IPS DF 19.7 (cell line): ENCODE data around the gene CACNB4.
"Not testable (repeated sequence)": the region's sequence is repeated elsewhere in the genome, so short reads cannot be mapped to it uniquely, and the experiment has no call there.

Experiments used
- DNase-seq: peaks from one replicate; pipeline ENCODE4 v3.0.0-alpha.2; 2013; ENCODE audit warnings: low read depth, low spot score

The CACNB4 gene

GRCh38 chr2:152098496-152099366 lies at the start of gene CACNB4:
CACNB4 (minus strand) TSS chr2:152099044.
- no peak for DNase-seq

- DNase-seq, result no peak
Observed at GRCh38 chr2:152134488-152135280, 35.8 kb upstream of the CACNB4 start.

GRCh38 chr2:152132306-152132705 lies 33.5 kb upstream of the CACNB4 start:
- DNase-seq, result no peak

GRCh38 chr2:152127628-152128027 lies 28.8 kb upstream of the CACNB4 start:
- no peak for DNase-seq

GRCh38 chr2:152126664-152127063 lies 27.8 kb upstream of the CACNB4 start:
- DNase-seq, result no peak

- DNase-seq, result no peak
Observed at GRCh38 chr2:152122161-152122560, 23.3 kb upstream of the CACNB4 start.

GRCh38 chr2:152120430-152120829 lies 21.6 kb upstream of the CACNB4 start:
- DNase-seq, result no peak

GRCh38 chr2:152115952-152116351 lies 17.1 kb upstream of the CACNB4 start:
- DNase-seq, result no peak

GRCh38 chr2:152114366-152114765 lies 15.5 kb upstream of the CACNB4 start:
- DNase-seq, result no peak

GRCh38 chr2:152107140-152107539 lies 8.3 kb upstream of the CACNB4 start:
- not testable (repeated sequence) for DNase-seq

GRCh38 chr2:152106464-152106863 lies 7.6 kb upstream of the CACNB4 start:
- no peak for DNase-seq

GRCh38 chr2:152103271-152103670 lies 4.4 kb upstream of the CACNB4 start:
- no peak for DNase-seq

GRCh38 chr2:152100961-152101360 lies 2.1 kb upstream of the CACNB4 start:
- DNase-seq, result no peak

- DNase-seq, result no peak
Observed at GRCh38 chr2:152099367-152100050, 665 bp upstream of the CACNB4 start.

- no peak for DNase-seq
Observed at GRCh38 chr2:152097801-152098495, 896 bp downstream of the CACNB4 start.

- DNase-seq, result no peak
Observed at GRCh38 chr2:152097290-152097800, 1.5 kb downstream of the CACNB4 start.

GRCh38 chr2:152095146-152095545 lies 3.7 kb downstream of the CACNB4 start:
- DNase-seq, result no peak

- no peak for DNase-seq
Observed at GRCh38 chr2:152094014-152094413, 4.8 kb downstream of the CACNB4 start.

- DNase-seq, result no peak
Observed at GRCh38 chr2:152093464-152093863, 5.4 kb downstream of the CACNB4 start.

- DNase-seq, result no peak
Observed at GRCh38 chr2:152092095-152092494, 6.7 kb downstream of the CACNB4 start.

GRCh38 chr2:152090726-152091125 lies 8.1 kb downstream of the CACNB4 start:
- DNase-seq, result not testable (repeated sequence)
